ENCODE measurements around the gene ANKRD42.
"Not testable (repeated sequence)": the region's sequence is repeated elsewhere in the genome, so short reads cannot be mapped to it uniquely, and the experiment has no call there.

ANKRD42 gene

GRCh38 chr11:83195143-83195466, 1.6 kb downstream of the ANKRD42 start:
- no peak for DNase-seq
- Histone ChIP-seq H3K36me3 (peaks cover 18% of the 10 kb centered on the region), H3K4me1 (no peaks in the 10 kb centered on the region; the same call in 1 of the 2 replicates), H3K4me3 (ENCODE audit: low read depth, low read length) (peak overlapping the region; percentile 97), H3K27me3 (no peaks in the 10 kb centered on the region), H3K9me3 (no peaks in the 10 kb centered on the region)
- no peak for TF ChIP-seq CTCF (IDR thresholded peaks at IDR 0.05; ENCODE audit: low read depth, low read length)

- no peaks in the 10 kb centered on the region for H3K9me3 ChIP-seq
- H3K27me3 ChIP-seq = no peaks in the 10 kb centered on the region
- TF ChIP-seq CTCF (IDR thresholded peaks at IDR 0.05; ENCODE audit: low read depth, low read length) = no peak
- H3K4me1 ChIP-seq = no peaks in the 10 kb centered on the region; the same call in 1 of the 2 replicates
- no peak for DNase-seq
- H3K36me3 ChIP-seq = peaks cover 14% of the 10 kb centered on the region
- H3K4me3 ChIP-seq (ENCODE audit: low read depth, low read length) = no peak overlapping the region
Observed at GRCh38 chr11:83195649-83196048, 2.1 kb downstream of the ANKRD42 start.

GRCh38 chr11:83200035-83200434, 6.5 kb downstream of the ANKRD42 start:
- DNase-seq = no peak
- no peak for TF ChIP-seq CTCF (IDR thresholded peaks at IDR 0.05; ENCODE audit: low read depth, low read length)
- H3K4me3 ChIP-seq (ENCODE audit: low read depth, low read length) = no peak overlapping the region

GRCh38 chr11:83205608-83206185, 12.2 kb downstream of the ANKRD42 start:
- TF ChIP-seq CTCF (IDR thresholded peaks at IDR 0.05; ENCODE audit: low read depth, low read length) = no peak
- no peak for DNase-seq
- Histone ChIP-seq H3K36me3 (no peaks in the 10 kb centered on the region), H3K27me3 (no peaks in the 10 kb centered on the region), H3K4me1 (no peaks in the 10 kb centered on the region), H3K9me3 (no peaks in the 10 kb centered on the region), H3K4me3 (ENCODE audit: low read depth, low read length) (no peak overlapping the region)

More at GRCh38 chr11:83200035-83200434, 6.5 kb downstream of the ANKRD42 start:
- Histone ChIP-seq H3K36me3 (no peaks in the 10 kb centered on the region), H3K9me3 (no peaks in the 10 kb centered on the region), H3K27me3 (no peaks in the 10 kb centered on the region), H3K4me1 (no peaks in the 10 kb centered on the region; the same call in 1 of the 2 replicates)

GRCh38 chr11:83206221-83206620, 12.7 kb downstream of the ANKRD42 start:
- no peak for DNase-seq
- Histone ChIP-seq H3K36me3 (no peaks in the 10 kb centered on the region), H3K27me3 (no peaks in the 10 kb centered on the region), H3K4me1 (no peaks in the 10 kb centered on the region), H3K4me3 (ENCODE audit: low read depth, low read length) (no peak overlapping the region), H3K9me3 (no peaks in the 10 kb centered on the region)
- no peak for TF ChIP-seq CTCF (IDR thresholded peaks at IDR 0.05; ENCODE audit: low read depth, low read length)

GRCh38 chr11:83206771-83207382, 13.4 kb downstream of the ANKRD42 start:
- H3K4me1 ChIP-seq; H3K27me3 ChIP-seq; H3K4me3 ChIP-seq (ENCODE audit: low read depth, low read length); H3K36me3 ChIP-seq; H3K9me3 ChIP-seq; DNase-seq: not testable (repeated sequence)
